ENCODE measurements around the gene DLST.

GRCh38 chr14:74886001-74886400 lies 4.3 kb downstream of the DLST start:
- TF ChIP-seq POLR2A (IDR thresholded peaks at IDR 0.05) (no peak), CTCF (IDR thresholded peaks at IDR 0.05) (no peak)

Data from adrenal gland (tissue), 5 donors.